ENCODE results near the gene NLRP5.
"Not testable (repeated sequence)": the region's sequence is repeated elsewhere in the genome, so short reads cannot be mapped to it uniquely, and the experiment has no call there.

Gene NLRP5

DNA sequence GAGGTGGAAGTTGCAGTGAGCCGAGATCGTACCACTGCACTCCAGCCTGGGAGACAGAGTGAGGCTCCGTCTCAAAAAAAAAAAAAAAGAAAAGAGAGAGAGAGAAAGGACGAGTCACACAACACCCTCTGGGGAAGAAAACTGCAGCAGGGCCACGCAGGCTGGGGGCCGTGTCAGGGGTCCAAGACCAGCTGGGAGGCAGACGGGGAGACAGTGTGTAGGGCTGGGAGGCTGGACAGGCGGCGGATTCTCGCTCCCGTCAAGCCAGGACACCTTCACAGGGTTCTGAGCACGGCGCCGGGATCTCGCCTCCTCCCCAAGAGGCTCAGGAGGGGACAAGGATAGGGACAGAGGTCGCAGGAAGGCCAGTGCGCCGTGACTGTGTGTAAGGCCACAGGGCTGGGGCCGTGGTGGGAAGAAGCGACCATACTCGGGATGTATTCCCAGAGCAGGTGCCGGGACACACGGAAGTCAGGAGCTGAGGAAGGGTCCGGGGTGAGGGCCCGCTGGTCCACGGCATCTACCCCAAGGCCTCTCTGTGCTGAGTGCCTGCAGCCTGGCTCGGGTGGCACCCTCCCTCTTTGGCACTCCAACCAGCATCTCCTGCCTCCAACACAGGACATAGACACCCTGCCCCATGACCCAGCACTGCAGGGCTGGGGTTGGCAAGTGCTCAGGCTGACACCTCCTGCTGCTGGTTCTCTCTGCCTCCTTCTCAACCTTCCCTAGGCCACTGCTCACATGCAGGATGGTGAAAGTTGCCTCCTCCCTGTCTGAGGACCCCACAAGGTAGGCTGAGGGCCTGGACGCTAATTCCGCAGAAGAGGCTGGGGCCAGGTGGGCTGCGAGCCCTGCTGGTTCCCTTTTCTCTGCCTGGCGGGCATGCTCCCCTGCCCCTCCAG lies 113.3 kb downstream of the NLRP5 start:
- DNase-seq: no peak

GRCh38 chr19:56101095-56101494 lies 114.5 kb downstream of the NLRP5 start:
- DNase-seq: no peak

GRCh38 chr19:56101746-56102535 lies 115.4 kb downstream of the NLRP5 start:
- DNase-seq: no peak

DNA sequence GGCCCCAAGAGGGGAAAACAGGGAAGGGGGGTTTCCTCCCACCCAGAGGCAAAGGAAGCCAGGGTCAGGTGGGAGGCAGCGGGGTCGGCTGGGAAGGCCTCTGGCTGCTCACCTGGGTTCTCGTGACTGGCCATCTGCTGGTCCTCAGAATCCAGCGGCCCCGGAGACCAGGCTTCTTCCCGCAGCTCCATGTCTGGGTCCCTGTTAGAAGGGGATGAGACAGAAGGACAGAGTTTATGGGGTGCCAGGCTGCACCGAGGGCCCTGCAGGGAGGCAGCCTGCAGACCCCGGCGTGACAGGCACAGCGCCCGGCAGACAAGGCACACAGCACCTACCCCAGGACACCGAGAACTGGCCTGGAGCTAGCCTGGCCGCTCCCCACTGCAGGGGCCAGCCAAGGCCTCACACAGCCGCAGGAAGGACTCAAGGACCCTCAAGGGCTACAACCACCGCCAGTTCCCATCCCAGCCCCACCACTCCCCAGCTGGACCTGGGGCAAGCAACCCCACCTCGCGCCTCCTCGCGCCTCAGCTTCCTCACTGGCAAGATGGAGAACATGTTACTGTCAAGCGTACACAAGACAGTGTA lies 116.5 kb downstream of the NLRP5 start:
- no peak for DNase-seq

GRCh38 chr19:56104423-56104822 lies 117.8 kb downstream of the NLRP5 start:
- DNase-seq: no peak

DNA sequence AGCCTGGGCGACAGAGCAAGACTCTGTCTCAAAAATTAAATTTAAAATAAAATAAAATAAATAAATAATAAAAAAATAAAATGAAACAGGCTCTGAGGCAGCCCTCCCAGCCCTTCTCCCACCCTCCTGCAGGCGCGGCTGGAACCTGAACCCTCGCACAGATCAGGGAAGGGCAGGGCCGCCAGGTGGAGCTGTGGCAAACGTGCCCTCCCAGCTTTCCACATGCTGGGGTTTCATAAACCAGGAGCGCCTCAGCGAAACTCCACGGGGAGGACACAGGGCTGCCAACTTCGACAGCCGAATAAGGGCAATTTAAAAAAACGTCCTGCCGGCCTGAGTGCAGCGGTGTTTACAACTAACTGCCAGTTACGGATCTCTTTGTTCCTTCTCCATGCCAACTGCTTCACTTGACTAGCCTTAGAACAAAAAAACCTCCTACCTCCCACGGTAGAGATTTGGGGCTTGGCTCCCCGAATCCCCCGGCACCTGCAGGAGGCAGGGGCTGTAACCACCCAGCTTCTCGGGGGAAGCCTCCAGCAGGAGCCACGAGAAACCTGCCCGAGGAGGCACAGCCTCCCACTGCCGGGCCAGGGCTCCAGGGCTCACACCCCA lies 118.6 kb downstream of the NLRP5 start:
- DNase-seq: peak; percentile 67

DNA sequence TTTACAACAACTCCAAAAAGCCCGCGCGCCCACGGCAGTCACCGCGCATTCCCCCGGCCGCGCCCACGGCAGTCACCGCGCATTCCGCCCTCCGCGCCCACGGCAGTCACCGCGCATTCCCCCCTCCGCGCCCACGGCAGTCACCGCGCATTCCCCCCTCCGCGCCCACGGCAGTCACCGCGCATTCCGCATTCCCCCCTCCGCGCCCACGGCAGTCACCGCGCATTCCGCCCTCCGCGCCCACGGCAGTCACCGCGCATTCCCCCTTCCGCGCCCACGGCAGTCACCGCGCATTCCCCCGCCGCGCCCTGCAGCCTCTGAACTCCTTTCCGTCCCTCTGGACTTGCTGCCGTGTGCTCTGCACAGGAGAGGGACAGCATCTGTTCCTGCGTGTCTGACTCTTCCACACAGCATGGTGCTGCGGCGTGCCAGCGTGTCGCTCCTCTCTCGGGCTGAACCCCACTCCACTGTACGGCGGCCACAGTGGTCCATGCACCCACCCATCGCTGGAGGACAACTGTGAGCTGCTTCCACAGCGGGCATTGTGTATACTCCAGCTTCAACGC lies 119.3 kb downstream of the NLRP5 start:
- DNase-seq: not testable (repeated sequence)

GRCh38 chr19:56106397-56106849 lies 119.8 kb downstream of the NLRP5 start:
- no peak for DNase-seq

DNA sequence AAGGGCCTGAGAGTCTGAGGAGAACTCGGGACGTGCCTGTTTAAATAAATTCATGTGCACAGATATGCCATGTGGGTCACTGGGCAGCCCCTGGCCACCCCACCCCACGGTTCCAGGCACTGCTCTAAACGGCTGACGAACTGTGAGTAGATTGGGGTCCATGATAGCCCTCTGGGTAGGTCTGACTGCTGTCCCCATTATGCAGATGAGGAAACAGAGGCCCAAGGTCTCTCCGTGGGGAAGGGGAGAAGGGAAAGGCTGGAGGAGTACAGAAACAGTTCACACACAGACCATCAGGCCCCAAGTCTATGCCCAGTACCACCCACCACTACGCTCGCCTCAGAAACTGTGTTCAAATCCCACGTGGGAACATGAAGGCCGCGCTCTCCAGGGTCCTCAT lies 120.4 kb downstream of the NLRP5 start:
- DNase-seq: no peak

DNA sequence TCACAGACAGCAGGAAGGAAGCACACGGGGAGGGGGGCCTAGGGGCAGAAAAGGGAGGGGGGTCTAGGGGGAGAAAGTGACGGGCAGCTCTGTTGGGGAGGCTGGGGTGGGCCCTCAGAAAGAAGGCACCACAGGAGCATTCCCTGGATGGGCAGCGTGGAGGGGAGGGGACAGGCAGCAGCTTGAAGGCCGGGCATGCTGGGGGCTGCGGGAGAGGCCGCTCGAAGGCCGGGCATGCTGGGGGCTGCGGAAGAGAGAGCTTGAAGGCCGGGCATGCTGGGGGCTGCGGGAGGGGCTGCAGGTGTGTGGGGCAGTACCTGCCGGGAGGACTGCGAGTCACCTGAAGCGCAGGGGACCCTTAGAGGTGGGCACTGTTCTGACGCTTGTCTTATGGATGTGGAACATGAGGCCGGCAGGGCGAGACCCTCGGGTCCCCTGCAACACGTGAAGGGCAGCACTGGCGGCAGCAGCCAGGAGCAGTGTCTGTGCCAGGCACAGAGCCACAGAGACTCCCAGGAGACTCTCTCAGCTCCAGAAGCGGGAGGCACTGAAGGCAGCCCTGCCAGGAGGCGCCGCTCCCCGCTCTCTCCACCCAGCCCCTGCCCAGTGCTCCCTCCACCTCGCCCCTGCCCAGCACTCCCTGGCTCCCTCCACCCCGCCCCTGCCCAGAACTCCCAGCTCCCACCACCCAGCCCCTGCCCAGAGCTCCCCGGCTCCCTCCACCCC lies 121.2 kb downstream of the NLRP5 start:
- no peak for DNase-seq

DNA sequence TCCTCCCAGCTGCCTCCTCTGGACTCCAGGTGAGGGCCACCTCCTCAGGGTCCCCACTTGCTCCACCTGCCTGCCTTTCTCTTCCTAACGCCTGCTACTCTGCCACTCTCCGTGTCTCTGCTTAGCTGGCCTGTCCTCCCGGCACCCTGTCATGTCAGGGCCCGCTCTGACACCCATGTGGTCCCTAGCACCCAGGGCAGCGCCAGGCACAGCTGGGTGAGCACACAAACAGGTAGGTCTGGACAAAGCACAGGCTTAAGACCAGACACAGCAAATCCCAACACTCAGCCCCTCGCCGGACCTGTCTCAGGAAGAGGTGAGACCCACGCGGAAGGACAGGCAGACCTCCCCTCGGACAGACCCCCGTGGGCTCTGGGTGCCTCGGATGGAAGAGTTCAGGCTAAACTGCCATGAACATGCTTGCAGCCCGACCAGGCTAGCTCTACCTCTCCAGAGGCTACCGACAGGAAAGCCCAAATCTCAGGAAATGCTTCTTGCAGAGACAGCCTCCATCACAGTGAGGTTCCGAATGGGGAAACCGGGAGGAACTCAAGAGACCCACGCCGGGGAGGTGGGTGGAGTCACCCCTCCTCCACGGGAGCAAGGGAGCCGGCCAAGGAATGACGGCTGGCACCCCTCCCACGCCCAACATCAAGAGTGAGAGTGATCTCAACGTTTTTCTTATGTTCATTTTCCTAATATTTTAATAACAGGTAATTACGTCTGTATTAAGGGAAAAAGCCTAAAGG lies 122.0 kb downstream of the NLRP5 start:
- DNase-seq: peak; percentile 40

GRCh38 chr19:56109226-56109625 lies 122.7 kb downstream of the NLRP5 start:
- no peak for DNase-seq

GRCh38 chr19:56110515-56111448 lies 124.2 kb downstream of the NLRP5 start:
- DNase-seq: peak; percentile 36

All from suppressor macrophage treated with lipopolysaccharide for 4 hours (primary cell).